NCI-H1694 (cell line): ENCODE results near the gene HDAC11.
"Not testable (repeated sequence)": the region's sequence is repeated elsewhere in the genome, so short reads cannot be mapped to it uniquely, and the experiment has no call there.

Source experiments
- DNase-seq: peaks from one replicate; lab custom pipeline; 2025; lab: John Stamatoyannopoulos, UW

HDAC11 gene

DNA sequence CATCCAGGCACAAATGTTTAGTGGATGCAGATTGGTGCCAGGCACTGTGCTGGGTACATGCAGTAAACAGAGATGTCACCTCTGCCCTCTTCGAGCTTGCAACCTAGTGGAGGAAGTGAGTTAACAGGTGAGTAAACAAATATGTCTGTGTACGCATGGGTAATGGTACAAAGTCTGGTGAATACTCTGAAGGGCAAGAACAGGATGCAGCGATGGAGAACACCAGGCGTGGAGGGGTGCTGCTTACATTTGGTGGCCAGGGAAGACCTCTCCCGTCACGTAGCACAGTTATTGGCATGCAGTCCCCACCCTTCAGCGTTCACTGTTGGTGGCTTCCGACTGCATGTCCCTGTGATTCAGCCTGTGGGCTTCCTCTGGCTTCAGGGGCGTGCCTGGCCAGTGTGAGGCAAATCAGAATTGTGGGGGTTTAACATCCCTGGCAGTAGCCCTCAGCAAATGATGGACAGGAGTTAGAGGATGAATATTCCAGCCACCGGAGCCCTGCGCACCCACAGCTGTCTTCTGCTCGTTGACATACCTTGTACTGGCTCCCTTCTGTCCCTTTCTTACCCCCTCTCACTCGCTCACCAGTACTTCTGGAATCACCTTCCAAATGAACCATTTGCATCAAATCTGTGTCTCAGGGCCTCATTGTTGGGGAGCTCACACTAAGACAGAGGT is 9.1 kb upstream of the HDAC11 start:
- DNase-seq = no peak

DNA sequence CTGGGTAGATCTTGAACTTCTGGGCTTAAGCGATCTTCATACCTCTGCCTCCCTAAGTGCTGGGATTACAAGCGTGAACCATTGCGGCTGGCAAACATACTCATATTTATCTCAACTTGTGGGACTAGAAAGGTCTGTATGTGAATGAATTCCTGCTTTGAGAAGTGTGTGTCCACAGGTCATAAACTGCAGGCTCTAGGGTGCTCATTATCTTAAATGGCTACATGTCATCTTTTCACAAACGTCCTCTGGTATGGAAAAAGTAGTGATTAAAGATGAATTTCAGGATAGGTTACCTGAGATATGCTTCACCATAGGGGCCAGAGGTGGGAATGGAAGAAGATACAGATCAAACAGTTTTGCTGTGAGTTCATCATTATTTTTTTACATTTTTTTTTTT is 7.8 kb upstream of the HDAC11 start:
- no peak for DNase-seq

- no peak for DNase-seq
Observed at GRCh38 chr3:13473020-13473419, 7.1 kb upstream of the HDAC11 start.

DNA sequence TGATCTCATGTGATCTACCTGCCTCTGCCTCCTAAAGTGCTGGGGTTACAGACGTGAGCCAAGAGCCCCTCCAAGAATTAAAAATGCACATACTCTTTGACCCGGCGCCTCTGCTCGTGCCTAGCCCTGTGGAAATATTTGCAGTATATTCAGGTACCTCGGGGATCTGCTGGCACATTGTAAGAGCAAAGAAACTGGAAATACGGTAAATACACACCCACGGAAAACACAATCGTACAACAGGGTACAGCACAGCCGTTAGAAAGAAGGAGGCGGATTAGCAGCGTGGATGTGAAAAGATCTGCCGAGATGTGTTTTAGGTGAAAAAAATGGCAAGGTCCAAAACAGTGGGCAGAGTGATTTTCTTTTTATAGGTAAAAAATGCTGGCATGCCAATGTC is 6.1 kb upstream of the HDAC11 start:
- DNase-seq = no peak

GRCh38 chr3:13474776-13475303 is 5.3 kb upstream of the HDAC11 start:
- DNase-seq = no peak

DNA sequence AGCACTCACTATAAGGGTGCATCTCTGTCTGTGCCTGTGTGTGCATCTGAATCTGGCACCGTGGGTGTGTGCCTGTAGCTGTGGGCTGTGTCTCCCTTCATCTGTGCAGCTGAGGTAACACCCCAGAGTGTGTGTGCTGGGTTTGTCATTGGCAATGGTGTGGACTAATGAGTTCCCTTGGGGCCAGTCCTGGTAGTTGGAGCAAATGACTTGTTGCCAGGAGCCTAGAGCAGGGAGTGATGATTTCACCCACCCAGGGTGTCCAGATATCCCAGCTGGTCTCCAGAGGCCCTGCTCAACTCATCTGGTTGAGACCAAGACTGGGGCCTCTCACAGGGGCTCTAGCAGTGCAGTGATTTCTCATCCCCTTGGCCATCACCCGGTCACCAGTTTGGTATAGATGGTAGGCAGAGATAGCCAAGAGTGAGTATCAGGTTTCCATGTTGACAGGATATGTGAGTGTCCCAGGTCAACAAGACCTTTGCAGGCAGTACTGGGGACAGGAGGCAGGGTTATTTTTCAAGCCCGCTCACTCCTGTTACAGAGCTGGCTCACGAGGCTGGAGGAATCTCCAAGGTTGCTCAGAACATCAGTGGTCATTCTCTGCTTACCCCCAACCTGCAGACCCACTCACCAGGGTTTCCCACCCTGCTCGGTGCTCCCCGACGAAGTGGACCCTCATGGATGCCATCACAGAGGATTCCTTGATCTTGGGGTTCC is 4.1 kb upstream of the HDAC11 start:
- no peak for DNase-seq

GRCh38 chr3:13477943-13478342 is 2.2 kb upstream of the HDAC11 start:
- DNase-seq = no peak

DNA sequence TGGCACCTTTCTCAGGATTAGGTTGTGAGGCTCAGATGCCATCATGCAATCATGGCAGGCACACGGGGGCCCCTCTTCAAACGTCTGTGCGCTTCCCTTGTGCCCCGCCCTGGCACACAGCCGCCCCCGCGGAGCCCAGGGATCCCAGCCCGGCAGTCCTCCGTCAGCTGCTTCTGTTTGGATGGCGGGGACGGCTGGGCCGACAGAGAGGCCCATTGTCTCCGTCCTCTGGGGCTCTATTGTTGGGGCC is 849 bp upstream of the HDAC11 start:
- no peak for DNase-seq

DNA sequence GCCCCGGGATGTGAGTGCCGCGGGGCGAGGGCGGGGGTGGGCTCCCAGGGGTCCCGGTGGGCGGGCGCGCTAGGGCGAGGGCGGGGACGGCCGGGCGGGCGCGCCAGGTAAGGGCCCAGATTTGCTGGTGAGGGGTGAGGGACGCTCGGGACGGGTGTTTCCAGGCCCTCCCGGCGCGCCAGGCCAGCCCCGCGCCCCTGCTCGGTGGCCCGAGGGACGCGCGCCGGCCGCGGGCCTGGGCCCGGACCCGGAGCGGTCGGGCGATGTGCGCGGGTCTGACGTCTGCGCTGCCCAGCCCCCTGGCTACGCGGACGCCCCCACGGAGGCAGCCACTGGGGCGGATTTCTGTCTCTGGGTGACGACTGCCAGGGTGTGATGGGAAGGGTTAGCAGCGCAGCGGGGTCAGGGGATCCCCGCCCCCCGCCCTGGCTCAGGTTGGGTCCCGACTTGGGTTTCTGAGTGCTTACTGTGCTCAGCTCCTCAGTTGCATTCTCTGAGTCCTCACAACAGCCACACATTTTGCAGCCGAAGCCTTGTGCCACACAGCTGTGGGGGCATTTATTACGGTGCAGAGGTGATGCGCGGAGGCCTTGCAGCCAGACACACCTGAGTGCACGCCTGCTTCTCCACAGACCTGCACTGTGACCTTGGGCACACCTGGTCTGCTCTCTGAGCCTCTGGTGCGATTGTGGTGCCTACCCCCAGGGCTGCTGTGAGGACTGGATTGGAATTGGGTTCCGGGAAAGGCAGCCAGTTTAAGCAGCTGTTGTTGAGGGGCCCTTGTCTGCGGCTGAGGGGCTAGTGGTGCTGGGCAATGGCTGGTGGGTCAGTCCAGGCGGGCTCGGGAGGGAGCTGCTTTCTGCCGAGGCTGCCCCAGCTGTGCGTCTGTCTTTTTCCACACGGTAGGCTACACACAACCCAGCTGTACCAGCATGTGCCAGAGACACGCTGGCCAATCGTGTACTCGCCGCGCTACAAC is 523 bp downstream of the HDAC11 start:
- DNase-seq = no peak

GRCh38 chr3:13482106-13482690 is 2.1 kb downstream of the HDAC11 start:
- no peak for DNase-seq

DNA sequence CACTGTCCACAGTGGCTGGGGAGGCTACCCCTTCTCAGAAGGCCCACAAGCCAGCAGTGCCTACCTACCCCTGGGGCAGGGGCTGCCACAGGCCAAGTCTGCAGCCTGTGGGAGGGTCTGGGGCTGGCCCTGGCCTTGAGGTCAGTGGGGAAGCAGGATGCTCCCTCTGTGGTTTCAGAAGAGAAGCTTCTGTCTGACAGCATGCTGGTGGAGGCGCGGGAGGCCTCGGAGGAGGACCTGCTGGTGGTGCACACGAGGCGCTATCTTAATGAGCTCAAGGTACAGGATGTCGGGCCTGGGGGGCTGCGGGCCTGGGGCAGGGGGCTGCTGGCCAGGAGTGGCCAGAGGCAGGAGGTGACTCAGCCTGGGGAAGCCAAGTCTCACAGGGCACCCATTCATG is 3.2 kb downstream of the HDAC11 start:
- no peak for DNase-seq

DNA sequence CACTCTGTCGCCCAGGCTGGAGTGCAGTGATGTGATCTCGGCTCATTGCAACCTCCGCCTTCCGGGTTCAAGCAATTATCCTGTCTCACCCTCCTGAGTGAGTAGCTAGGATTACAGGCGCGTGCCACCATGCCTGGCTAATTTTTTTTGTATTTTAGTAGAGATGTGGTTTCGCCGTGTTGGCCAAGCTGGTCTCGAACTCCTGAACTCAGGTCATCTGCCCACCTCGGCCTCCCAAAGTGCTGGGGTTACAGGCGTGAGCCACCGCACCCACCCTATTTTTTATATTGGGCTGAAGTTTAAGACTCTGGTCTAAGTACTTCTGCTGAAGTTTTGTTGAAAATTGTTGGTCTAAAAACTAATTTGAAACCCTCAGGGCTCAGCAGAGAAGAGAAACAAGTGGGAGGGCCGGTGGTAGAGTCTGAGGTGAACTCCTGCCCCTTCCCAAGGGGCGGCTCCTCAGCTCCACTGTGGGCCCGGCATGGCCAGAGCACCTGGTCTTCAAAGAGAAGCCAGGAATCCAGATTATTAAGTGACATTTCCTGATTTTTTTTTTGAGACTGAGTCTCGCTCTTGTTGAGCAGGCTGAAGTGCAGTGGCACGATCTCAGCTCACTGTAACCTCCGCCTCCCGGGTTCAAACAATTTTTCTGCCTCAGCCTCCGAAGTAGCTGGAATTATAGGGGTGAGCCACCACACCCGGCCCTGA is 4.0 kb downstream of the HDAC11 start:
- DNase-seq = no peak

DNA sequence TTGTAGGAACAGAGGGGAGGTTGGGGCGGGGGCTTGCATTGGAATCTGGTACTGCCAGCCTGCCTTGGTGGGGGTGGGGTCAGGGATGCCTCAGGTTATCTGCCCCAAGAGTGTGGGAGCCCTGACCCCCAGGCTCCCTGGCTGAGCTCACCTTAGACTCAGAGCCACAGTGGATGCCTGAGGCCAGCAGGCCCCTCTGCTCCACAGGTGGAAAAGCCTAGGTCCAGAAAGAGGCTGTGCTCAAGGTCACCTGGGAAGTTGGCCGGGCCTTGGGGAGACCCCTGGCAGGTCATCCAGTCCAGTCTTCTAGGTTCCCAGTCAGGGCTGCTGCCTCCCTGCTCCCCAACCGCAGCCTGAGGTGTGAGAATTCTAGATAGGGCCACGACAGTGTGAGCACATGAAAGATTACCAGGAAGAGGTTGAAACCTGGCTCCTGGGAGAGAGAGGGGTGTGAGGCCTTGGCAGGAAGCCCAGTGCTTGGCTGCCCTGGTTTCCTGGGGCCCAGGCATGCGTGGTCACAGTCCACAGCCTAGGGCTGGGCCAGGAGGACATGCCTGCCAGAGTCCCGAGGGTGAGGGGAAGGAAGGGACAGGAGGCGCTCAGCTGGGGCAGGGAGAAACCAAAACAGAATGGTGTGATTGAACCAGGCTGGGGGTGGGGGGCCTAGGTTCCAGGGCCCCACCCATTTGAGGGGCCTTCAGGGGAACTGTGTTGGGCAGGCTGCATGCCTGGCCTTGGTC is 4.9 kb downstream of the HDAC11 start:
- DNase-seq = no peak

GRCh38 chr3:13485630-13486562 is 5.8 kb downstream of the HDAC11 start:
- DNase-seq = not testable (repeated sequence)

DNA sequence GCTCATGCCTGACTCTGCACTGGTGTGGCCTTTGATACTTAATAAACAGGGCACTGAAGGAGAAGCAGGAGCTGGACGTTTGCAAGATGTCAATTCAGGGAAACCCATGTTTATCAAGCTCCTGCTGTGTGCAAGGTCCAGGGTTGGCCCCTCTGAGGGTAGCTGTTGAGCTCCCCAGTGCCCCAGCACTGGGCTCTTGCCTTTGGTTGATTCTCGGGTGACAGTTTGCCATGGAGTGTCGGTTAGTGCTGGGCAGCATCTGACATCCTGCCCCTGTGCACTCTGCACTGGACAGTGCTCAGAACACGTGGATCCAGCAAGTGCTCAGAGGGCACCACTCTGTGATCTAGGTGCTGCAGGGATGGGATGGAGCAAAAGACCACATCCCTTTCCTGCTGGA is 7.3 kb downstream of the HDAC11 start:
- DNase-seq = no peak

DNA sequence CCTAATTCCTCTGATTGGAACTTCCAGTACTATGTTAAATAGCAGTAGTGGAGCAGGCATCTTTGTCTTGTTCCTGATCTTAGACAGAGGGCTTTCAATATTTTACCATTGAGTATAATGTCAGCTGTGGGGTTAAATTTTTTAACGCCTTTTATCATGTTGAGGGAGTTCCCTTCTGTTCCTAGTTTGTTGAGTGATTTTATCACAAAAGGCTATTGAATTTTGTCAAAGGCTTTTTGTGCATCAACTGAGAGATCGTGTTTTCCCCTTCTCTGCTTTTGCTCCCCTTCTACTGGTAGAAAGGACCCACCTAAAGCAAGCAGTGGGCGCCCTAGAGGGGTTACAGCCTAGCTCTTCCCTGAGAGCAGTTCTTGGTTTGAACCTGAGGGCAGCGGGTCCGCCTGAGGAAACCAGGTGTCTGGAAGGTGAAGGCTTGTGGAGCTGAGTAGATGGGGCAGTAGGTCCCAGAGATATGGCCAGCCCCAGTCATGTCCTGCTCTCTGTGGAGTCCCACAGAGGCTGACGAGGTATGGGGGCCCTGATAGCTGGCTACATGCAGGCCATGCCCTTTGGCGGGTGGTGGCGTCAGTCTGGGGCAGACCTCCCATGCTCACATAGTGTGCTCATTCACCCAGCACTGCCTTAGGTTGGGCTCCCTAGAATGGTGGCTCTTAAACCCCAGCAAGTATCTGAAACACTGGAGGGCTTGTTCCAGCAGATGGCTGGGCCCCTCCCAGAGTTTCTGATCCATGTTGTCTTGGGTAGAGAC is 11.3 kb downstream of the HDAC11 start:
- DNase-seq = no peak

- no peak for DNase-seq
Observed at GRCh38 chr3:13492048-13492447, 11.9 kb downstream of the HDAC11 start.

- DNase-seq = no peak
Observed at GRCh38 chr3:13492976-13493866, 13.1 kb downstream of the HDAC11 start.
